HUDEP-2 (cell line): ENCODE results near the gene UBD.

ENCODE experiments used
- DNase-seq, 76 experiments: peaks; one replicate each; lab custom pipeline; 2025; ENCODE audit not compliant: unreplicated experiment in 76 of 76; lab: John Stamatoyannopoulos, UW

UBD gene

GRCh38 chr6:29561606-29562181 lies 2.2 kb upstream of the UBD start:
- DNase-seq: no peak

GRCh38 chr6:29561091-29561490 lies 1.6 kb upstream of the UBD start:
- DNase-seq: no peak

GRCh38 chr6:29558439-29559079 lies 973 bp downstream of the UBD start:
- DNase-seq: no peak

GRCh38 chr6:29557320-29557719 lies 2.2 kb downstream of the UBD start:
- DNase-seq: no peak

GRCh38 chr6:29554764-29555163 lies 4.8 kb downstream of the UBD start:
- DNase-seq: no peak

DNA sequence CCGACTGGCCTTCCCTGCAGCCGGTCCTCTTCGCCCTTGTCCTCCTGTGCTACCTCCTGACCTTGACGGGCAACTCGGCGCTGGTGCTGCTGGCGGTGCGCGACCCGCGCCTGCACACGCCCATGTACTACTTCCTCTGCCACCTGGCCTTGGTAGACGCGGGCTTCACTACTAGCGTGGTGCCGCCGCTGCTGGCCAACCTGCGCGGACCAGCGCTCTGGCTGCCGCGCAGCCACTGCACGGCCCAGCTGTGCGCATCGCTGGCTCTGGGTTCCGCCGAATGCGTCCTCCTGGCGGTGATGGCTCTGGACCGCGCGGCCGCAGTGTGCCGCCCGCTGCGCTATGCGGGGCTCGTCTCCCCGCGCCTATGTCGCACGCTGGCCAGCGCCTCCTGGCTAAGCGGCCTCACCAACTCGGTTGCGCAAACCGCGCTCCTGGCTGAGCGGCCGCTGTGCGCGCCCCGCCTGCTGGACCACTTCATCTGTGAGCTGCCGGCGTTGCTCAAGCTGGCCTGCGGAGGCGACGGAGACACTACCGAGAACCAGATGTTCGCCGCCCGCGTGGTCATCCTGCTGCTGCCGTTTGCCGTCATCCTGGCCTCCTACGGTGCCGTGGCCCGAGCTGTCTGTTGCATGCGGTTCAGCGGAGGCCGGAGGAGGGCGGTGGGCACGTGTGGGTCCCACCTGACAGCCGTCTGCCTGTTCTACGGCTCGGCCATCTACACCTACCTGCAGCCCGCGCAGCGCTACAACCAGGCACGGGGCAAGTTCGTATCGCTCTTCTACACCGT lies 6.1 kb downstream of the UBD start:
- DNase-seq: peak in 3 of 76 experiments; percentile 8 to 13 (median 8)

GRCh38 chr6:29552512-29553051 lies 7.0 kb downstream of the UBD start:
- peak in 7 of 76 experiments; percentile 6 to 39 (median 13) for DNase-seq

DNA sequence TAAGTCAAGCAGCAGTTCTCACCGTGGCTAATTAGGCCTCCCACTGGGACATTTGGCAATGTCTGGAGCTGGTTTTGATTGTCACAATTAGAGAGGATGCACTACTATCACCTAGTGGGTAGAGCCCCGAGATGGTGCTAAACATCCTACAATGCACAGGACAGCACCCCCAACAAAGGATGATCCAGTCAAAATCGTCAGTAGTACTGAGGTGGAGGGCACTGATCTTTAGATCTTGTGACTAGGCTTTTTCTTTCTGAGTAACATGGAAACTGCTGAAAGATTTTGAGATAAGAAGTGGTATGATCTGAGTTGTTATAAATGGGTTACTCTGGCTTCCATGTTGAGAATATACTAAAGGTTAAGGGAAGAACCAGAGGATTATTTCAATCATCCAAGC lies 12.0 kb downstream of the UBD start:
- DNase-seq: no peak

DNA sequence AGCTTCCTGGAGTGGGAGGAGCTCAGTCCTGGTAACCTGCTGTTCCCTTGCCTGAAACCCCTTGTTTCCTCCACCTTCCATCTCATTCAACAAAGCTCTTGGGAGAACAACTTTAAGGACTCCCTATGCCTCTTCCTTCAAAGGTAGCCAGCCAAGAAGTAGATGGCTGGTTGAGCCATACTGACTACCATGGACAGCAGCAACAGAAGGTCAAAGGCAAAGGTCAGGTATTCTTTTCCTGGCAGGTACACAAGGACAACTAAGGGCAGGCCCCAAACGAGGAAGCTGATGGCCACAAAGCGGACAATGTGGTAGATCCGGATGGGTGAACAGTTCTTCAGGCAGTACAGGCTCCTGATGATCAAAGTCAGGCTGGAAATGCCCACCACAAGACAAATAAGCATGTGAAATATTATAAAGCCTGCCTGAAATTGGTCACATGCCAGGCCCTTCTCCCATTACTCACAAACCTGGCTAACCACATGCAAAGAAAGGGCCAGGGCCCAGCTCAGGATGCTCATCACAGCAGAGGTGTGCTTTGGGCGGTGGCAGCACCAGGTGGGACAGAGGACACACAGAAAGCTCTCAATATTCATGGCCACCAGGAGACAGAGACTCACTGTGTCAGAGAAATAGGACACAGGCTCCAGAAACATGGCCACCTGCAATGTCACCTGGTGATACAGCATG lies 21.7 kb downstream of the UBD start:
- DNase-seq: no peak

- peak in 1 of 76 experiments; percentile 5 for DNase-seq
Measured at GRCh38 chr6:29532320-29532951, 27.1 kb downstream of the UBD start.

DNA sequence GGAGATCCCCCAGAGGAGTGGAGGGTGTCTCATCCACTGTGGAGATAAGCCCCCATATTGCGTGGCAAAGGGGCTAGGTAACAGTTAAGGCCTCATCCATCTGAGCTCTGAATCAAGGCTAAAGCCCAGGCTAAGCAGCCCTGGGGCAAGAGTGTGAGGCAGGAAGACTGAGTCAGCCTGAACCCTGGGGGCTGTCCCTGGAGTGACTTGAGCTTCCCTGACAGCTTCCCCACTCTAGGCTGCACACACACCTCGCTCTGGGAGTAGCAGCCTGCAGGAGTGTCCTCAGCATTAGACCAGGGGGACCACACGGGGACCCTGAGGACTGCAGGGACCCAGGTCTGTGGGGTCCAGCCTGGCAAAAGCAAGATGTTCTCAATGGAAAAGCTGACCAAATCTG lies 27.9 kb downstream of the UBD start:
- DNase-seq: no peak

- no peak for DNase-seq
Measured at GRCh38 chr6:29530671-29531310, 28.7 kb downstream of the UBD start.

DNA sequence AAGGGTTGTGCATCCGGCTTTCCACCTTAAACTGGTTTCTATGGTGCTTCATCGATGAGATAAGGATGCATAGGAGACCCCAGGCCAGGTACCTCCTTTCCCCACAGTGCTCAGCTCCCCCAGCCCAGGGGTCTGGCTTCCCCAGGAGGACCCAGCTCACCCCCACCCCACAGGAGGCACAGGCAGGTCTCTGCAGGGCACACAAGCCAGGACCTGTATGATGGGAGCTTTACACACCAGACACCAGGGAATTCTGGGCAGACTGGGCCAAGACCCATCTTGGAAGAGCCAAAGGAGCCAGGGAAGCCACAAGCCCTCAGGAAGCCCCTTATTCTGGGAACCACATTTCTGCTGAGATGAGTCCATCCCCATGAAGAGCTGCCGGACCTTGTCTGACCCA lies 29.6 kb downstream of the UBD start:
- DNase-seq: no peak

DNA sequence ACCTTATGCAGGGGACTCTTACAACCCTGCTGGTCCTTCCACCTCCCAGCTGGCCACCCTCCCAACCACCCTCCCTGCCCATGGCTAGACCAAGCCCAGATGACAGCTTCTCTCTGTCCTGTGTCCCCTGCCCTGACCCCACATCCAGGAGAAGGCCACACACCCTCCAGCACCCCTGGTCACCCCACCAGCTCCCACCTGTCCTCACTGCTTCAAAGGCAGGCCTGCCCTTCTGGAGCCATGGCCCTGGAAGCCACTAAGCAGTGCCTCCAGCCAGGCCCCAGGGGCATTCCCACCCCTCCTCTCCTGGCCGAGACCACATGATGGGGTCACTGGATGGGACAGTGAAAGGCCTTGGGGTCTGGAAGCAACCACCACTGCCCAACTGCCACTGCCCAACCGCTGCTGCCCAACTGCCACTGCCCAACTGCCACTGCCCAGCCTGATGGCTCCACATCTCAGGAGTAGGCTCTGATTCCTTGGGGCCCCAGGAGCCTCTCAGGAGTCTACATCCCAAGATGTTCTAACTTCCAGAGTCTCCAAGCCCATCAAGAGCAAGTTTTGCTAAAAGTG lies 30.5 kb downstream of the UBD start:
- no peak for DNase-seq

GRCh38 chr6:29528300-29528931 lies 31.1 kb downstream of the UBD start:
- no peak for DNase-seq

GRCh38 chr6:29527564-29527963 lies 32.0 kb downstream of the UBD start:
- no peak for DNase-seq

GRCh38 chr6:29527126-29527525 lies 32.4 kb downstream of the UBD start:
- peak in 1 of 76 experiments; percentile 19 for DNase-seq

DNA sequence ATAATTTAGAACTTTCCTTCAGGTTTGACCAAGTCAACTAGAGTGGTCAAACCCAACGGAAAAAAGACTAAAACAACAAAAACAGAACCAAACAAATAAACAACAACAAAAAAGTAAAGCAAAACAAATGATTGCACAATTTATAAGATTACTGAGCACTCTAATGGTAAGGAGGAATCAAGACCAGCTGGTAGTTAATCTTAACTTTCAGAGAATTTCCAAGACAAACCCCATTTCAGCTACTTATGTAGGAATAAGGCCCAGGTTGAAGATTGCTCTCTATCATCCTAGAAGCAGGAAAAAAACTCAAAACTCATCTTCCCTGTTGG lies 34.3 kb downstream of the UBD start:
- no peak for DNase-seq
